ENCODE measurements around the gene DRD2.

DRD2 gene

DNA sequence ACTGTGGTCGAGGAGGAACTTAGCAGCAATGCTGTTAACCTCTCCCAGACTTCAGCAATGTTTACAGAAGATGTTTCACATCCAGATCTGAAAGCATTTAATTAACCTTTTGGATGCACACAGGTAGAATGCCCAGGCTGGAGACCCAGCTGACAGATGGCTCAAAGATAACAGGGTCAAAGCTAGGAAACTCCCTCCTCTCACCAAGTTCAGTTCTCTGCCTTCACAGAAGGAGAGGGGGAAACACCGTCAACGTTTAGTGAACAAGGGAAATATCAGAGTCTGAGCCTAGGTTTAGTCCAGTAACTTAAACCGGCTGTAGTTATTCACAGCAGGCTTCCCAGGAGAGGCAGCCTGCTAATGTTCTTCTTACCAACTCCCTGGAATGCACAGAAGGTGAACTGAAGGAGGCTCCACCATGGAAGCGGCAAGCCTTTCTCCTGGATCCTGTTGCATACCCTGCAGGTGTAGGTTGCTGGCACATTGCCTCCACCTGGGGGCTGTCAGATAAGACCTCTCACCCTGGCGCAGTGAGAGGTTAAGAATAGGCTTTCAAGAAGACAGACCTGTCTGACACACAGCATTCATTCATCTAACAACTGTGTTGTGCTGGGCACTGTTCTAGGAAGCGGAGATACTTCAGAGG is 111.1 kb downstream of the DRD2 start:
- TF ChIP-seq, protein P1, sequence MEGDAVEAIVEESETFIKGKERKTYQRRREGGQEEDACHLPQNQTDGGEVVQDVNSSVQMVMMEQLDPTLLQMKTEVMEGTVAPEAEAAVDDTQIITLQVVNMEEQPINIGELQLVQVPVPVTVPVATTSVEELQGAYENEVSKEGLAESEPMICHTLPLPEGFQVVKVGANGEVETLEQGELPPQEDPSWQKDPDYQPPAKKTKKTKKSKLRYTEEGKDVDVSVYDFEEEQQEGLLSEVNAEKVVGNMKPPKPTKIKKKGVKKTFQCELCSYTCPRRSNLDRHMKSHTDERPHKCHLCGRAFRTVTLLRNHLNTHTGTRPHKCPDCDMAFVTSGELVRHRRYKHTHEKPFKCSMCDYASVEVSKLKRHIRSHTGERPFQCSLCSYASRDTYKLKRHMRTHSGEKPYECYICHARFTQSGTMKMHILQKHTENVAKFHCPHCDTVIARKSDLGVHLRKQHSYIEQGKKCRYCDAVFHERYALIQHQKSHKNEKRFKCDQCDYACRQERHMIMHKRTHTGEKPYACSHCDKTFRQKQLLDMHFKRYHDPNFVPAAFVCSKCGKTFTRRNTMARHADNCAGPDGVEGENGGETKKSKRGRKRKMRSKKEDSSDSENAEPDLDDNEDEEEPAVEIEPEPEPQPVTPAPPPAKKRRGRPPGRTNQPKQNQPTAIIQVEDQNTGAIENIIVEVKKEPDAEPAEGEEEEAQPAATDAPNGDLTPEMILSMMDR (IDR thresholded peaks at IDR 0.05): no peak

DNA sequence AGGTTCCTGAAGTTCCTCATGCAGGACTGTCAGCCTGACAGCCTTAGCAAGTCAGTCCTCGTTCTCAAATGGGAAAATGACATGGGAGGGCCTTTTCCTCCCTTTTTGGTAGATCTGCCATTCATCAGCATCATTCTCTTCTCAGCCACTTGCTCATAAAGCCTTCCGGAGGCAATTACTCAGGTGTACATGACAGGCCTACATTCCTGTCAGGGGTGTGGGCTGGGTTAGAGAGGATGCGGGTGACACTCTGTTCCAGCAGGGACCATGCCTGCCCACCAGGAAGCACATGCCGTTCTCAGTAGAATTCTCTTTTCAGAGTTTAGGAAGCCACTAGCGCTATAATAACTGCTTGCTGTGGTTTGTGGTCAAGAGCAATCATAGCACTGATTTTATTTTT is 111.8 kb downstream of the DRD2 start:
- TF ChIP-seq, protein P1 (IDR thresholded peaks at IDR 0.05): no peak
